Measurements from ENCODE around the gene BACH2.

Gene BACH2

DNA sequence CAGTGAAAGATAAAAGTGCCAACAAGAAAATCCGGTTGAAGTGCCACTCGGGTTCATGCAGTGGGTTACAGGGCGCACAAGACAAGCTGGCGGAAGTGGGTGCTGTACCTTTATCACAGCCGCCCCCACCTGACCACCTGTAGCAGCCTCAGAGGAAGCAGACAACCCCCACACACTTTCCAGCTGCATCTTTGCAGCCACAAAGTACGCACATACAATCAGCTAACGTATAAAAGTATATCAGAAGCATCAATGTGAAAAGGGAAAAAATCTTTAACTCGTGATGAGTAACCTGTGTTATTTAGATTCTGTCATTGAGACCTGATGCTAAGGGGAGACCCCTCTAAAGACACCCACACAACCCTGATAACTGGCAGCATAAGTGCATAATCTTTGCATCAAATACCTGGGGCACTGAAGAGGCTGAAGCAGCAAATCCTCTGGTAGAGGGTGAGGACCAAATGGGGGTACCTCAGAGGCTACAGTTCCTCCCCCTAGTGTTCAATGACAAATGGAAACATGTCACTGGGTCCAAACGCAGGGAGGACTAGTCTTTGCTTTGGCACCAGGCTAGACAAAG lies 22.1 kb downstream of the BACH2 start:
- FAIRE-seq: no peak

GRCh38 chr6:90273863-90274262 lies 22.8 kb downstream of the BACH2 start:
- FAIRE-seq: no peak

DNA sequence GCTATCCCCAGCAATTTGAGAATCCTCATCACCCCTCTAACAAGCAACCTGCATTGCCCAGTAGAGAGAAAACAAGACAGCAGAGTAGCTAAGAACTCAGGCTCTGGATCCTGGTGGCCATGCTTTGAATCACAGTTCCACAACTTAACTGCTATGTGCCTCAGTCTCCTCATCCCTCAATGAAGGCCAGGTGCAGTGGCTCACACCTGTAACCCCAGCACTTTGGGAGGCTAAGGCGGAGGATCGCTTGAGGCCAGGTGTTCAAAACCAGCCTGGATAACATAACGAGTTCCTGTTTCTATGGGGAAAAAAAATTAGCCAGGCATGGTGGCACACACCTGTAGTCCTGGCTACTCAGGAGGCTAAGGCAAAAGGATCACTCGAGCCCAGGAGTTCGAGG lies 23.7 kb downstream of the BACH2 start:
- FAIRE-seq: no peak

DNA sequence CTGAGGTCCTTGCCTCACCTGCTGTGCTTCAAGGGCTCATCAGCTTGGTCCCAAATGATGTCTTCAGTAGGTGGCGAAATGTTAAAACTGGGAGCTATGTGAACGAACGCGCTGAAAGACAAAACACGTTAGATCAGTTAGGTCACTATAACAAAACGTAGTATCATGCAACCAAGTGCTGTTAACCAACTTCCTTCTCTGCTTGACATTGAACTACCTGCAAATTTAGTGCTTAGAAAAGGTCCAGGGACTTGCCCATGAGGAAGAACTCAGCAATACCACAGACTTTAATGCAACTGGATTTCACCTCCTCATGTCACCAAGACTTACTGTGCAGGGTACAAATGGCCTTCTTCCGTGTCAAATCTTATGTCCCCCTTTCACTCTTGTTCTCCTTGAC lies 24.8 kb downstream of the BACH2 start:
- no peak for FAIRE-seq

DNA sequence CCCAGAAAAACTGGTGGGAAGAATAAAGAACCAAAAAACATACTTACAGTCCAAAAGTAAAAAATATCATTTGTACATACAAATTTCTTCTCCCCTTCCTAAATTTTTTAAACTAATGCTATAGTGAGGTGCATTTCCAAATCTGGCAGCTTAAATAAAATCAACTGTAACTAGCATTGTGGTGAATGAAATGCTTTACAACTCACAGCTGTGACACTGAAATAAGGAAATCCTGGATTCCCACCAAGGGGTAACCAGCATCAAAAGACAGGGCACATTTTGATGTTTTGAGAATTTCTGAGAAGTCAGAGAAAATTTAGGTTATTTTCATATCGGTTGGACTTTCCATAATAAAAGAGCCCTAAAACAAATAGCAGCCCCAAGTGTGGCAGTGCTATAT lies 27.3 kb downstream of the BACH2 start:
- FAIRE-seq: no peak

DNA sequence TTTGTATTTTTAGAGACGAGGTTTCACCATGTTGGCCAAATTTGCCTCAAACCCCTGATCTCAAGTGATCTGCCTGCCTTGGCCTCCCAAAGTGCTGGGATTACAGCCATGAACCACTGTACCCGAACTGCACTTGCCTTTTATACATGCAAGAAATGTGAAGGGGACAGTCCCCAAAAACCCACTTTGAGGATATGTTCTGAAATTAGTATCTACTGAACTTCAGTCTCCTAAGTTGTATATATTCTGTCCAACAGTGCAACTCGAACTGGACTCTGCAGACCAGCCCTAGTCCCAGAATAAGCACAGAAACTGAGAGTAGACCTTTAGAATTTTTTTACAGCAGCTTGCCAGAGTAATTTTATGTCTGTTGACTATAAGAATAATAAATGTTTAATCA lies 28.5 kb downstream of the BACH2 start:
- no peak for FAIRE-seq

GRCh38 chr6:90266905-90267621 lies 29.6 kb downstream of the BACH2 start:
- FAIRE-seq: no peak

- no peak for FAIRE-seq
Observed at GRCh38 chr6:90264561-90264960, 32.1 kb downstream of the BACH2 start.

DNA sequence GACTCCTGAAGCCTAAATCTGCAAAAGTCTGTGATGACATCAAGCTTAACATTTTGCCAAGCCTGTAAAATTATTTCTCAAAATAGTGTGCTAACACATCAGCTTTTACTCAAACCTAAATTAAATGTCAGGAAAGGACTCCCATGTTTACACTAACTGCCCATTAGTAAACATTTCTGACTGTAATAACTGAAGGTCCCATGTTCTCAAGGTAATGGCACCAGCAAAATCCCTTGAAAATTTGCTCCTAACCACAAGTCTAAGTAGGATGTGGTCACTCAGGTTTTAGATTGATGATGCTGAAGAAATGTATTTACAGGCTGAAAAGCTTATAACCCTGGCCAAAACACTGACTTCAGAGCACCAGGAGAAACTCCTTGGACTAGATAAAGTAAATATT lies 33.0 kb downstream of the BACH2 start:
- no peak for FAIRE-seq

GRCh38 chr6:90261801-90262200 lies 34.8 kb downstream of the BACH2 start:
- no peak for FAIRE-seq

DNA sequence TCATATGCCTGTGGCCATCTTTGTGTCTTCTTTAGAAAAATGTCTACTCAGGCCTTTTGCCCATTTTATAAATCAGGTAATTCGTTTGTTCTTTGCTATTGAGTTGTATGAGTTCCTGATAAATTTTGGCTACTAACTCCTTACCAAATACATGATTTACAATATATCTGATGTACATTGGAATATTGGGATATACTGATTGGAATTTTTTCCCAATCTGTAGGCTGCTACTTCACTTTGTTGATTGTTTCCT lies 39.2 kb downstream of the BACH2 start:
- FAIRE-seq: no peak

GRCh38 chr6:90256698-90257485 lies 39.8 kb downstream of the BACH2 start:
- FAIRE-seq: no peak

DNA sequence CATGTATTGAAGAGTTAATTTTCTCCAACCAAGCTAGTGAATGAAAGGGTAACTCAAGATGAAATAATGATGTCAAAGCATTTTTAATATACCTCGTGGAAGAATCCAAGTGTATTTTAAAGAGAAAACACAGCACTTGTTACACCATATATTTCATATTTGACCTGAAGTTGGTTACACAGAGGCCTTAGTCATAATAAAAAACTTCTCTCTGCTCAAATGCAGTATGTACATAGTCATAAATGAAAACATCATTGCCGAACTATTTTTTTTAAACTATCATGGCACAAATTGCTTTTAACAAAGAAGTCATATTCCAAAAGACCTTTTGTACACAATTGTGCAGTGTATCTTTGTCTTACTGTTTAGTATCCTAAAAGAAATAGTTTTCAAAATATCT lies 43.0 kb downstream of the BACH2 start:
- no peak for FAIRE-seq

GRCh38 chr6:90251295-90251992 lies 45.2 kb downstream of the BACH2 start:
- no peak for FAIRE-seq

- FAIRE-seq: no peak
Observed at GRCh38 chr6:90250405-90250804, 46.2 kb downstream of the BACH2 start.

- FAIRE-seq: no peak
Observed at GRCh38 chr6:90249458-90249857, 47.2 kb downstream of the BACH2 start.

DNA sequence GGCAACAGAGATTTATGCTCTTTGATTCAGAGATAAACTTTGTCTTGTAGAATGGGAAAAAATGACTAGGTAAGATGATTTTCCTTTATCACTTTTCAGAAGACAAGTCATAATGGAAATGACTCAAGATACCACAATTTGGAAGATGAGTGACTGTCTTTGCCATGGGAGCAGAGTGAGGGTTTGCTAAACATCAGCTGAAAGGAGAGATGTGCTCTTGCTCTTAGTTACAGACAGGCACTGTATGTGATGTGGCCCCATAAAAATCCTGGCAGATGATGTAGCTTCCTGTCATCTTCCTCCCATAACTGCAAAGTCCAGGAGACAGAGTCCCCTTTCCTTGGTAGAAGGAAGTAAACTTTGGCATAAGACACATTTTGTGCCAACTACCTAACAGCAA lies 47.6 kb downstream of the BACH2 start:
- FAIRE-seq: no peak

- no peak for FAIRE-seq
Observed at GRCh38 chr6:90247262-90247661, 49.4 kb downstream of the BACH2 start.

- FAIRE-seq: no peak
Observed at GRCh38 chr6:90241229-90241880, 55.3 kb downstream of the BACH2 start.

DNA sequence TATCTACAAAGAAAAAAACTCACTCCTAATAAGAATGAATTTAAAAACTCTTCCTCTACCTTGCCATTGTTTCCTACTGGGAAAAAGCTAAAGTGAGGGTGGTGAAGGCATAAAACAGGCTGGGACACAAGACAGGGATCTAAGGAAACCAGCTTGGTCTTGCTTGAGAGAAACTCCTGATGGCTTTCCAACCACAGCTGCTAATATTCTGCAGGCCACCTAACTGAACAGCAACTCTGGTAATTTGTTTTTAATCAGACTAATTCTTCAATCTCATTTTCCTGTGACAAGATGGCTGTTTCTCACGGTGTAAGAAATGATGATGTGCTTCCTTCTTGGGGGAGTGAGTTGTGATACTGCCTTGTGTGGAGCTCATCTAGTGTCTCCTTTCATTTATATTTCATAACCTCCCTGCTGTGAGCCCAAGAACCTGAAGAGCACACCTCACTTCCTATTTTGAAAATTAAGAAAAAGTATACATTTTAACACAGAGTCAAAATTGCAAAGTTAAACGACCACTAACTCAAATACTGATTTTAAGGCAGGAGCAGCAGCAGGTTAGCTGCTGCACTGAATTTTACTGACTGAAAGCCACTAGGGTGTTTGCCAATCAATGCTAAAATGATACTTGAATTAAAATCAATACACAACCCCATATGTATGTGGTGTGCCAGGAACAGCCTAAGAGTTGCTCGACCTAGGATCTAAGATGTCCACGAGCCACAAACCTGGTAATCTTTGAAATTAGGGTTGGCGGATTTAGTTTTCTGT lies 58.0 kb downstream of the BACH2 start:
- FAIRE-seq: no peak

DNA sequence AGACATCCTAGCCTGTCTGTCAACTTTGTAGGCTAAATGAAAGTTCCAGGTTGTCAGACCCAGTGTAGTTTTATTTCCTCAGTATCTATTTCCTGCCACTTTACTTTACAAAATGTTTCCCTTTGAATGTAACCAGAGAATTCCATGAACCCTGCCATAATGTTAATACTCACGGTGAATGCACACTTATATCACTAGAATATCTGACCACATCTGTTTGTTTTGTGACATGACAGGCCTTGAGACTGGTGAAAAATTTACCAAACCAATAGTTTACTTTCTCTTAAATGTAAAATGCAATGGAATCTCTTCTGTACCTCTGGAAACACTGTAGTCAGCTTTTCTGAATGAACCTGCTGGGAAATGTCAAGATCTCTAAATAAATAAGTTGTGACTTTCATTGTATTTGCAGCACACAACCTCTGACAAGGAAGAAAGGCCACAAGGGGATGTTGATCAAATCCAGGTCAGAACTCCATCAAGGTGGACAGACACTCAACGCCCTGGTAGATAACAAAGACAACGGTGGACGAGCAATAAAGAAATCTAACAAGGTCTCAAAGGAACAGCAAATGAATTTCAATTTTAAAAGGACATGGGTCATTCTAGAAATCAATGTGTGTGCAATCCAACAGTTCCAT lies 59.2 kb downstream of the BACH2 start:
- FAIRE-seq: no peak

DNA sequence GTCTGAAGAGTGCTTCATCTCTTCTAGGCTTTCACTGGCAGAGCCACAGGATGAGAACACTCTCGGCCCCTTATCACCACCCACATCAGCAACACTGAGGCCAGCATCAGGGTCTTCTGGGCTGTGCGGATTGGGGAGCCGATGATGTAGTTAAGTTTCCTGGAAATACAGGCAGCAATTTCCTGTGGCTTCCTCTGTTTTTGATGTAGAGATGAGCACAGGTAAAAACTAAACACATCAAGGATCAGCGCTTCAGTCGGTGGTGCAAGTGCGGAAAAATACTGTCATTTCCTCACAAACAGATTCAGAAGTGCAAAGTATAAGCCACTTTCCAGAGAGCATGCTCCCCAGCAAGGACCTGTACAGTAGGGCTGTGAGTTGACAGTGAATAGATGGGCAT lies 62.6 kb downstream of the BACH2 start:
- no peak for FAIRE-seq
